HepG2 (cell line): ENCODE data around the gene BRMS1. TPM values are rescaled to one million over a fixed set of nuclear protein-coding genes. Genes with fewer than 3 reads are reported as not detected.
A peak's percentile ranks its signal among the peaks of the same experiment; 100 is the strongest.

Source experiments
- ATAC-seq: fragments of 200-7000 bp; cut with Tn5 transposase; 3 replicates; pipeline ENCODE4 v1.9.1; 2020; ENCODE audit warnings: mild to moderate bottlenecking, moderate library complexity
- BruUV-seq: library from RNA; stranded (reverse); fragments of 400-500 nt; replicated peaks from 2 replicates; lab custom pipeline; 2021; lab: Mats Ljungman, UMichigan
- CTCF ChIA-PET: fragments of 300-600 bp; formaldehyde crosslinking; extraction: SDS; loops from one replicate; lab custom pipeline; 2021; ENCODE audit warnings: low total read pairs, inconsistent platforms, low intra/inter-chr PET ratio; lab: Yijun Ruan, JAX
- POLR2A ChIA-PET: fragments of 350-600 bp; sonication (Branson Sonifier 250); formaldehyde crosslinking; loops from one replicate; lab custom pipeline; 2020; ENCODE audit warnings: antibody characterized with exemption, inconsistent platforms; lab: Yijun Ruan, JAX
- DNase-seq: peaks from one replicate; pipeline ENCODE4 v3.0.0-alpha.2; 2015; ENCODE audit warnings: low spot score
- FAIRE-seq: peaks from 3 replicates; lab custom pipeline; 2011; peaks lifted over from hg19 to GRCh38; lab: Jason Lieb, UNC
- H2AFZ ChIP-seq: one replicate; pipeline ENCODE4 v1.6.1; 2011; ENCODE audit warnings: low read length, inconsistent platforms
- H3K27ac ChIP-seq: fragments of 300-600 bp; 3 replicates; pipeline ENCODE4 v1.8.0; 2011; ENCODE audit warnings: mixed run types, mild to moderate bottlenecking, mixed read lengths, low read length, inconsistent platforms; ENCODE audit not compliant: insufficient read depth; ENCODE audit errors: extremely low read length
- H3K27me3 ChIP-seq, 2 experiments: fragments of 200-600 bp in 1 of 2; 2 replicates in 1 of 2; 3 replicates in 1 of 2; pipeline versions ENCODE4 v1.6.0 to v1.8.0; 2011; ENCODE audit warnings: low read length in 2 of 2, mild to moderate bottlenecking in 2 of 2, moderate library complexity in 2 of 2, inconsistent platforms in 1 of 2; ENCODE audit not compliant: insufficient read depth in 2 of 2, control insufficient read depth in 1 of 2
- H3K36me3 ChIP-seq, 2 experiments: fragments of 200-600 bp in 1 of 2; replicated peaks in 1 of 2; 2 replicates in 1 of 2; 3 replicates in 1 of 2; pipeline versions ENCODE4 v1.5.1 to v1.8.0; 2011; ENCODE audit warnings: low read length in 2 of 2, inconsistent platforms in 1 of 2; ENCODE audit not compliant: insufficient read depth in 2 of 2, control insufficient read depth in 1 of 2
- H3K4me1 ChIP-seq: 2 replicates; pipeline ENCODE4 v1.5.1; 2012; ENCODE audit warnings: low read length, inconsistent platforms; ENCODE audit not compliant: insufficient read depth
- H3K4me2 ChIP-seq: 2 replicates; pipeline ENCODE4 v1.6.0; 2011; ENCODE audit warnings: low read depth, low read length, inconsistent platforms
- H3K4me3 ChIP-seq, 3 experiments: fragments of 200-600 bp in 1 of 3; sonication (generic), shearing (Covaris generic) in 1 of 3; replicated peaks in 1 of 3; 2 replicates each; pipeline ENCODE4 v1.5.1; 2011 to 2016; ENCODE audit warnings: low read length in 3 of 3, inconsistent platforms in 2 of 3, low read depth in 2 of 3, mild to moderate bottlenecking in 2 of 3, control low read depth in 1 of 3, mixed read lengths in 1 of 3; ENCODE audit not compliant: insufficient read depth in 1 of 3
- H3K79me2 ChIP-seq: one replicate; pipeline ENCODE4 v1.6.1; 2011; ENCODE audit warnings: low read length, inconsistent platforms; ENCODE audit not compliant: insufficient read depth
- H3K9ac ChIP-seq: 2 replicates; pipeline ENCODE4 v1.6.0; 2011; ENCODE audit warnings: mild to moderate bottlenecking, low read depth, low read length, inconsistent platforms; ENCODE audit not compliant: insufficient read depth
- H3K9me3 ChIP-seq: 2 replicates; pipeline ENCODE4 v1.5.1; 2012; ENCODE audit warnings: mild to moderate bottlenecking, low read length
- H4K20me1 ChIP-seq: 2 replicates; pipeline ENCODE4 v1.6.0; 2011; ENCODE audit warnings: inconsistent platforms, mild to moderate bottlenecking, low read length, moderate library complexity; ENCODE audit not compliant: insufficient read depth
- BRCA1 ChIP-seq: sonication (generic); formaldehyde crosslinking; IDR thresholded peaks from 2 replicates; pipeline ENCODE4 v1.4.0; 2020; ENCODE audit warnings: missing genetic modification reagents
- CBX1 ChIP-seq: IDR thresholded peaks from one replicate; pipeline ENCODE4 v1.6.1; 2016; ENCODE audit warnings: antibody characterized with exemption, low read depth
- HNRNPUL1 ChIP-seq: fragments of 200-400 bp; formaldehyde crosslinking; IDR thresholded peaks from 2 replicates; pipeline ENCODE4 v1.6.1; 2017; ENCODE audit warnings: low read depth, mild to moderate bottlenecking, low read length, moderate library complexity
- IKZF4 ChIP-seq: sonication (generic); formaldehyde crosslinking; IDR thresholded peaks from 2 replicates; pipeline ENCODE4 v1.5.1; 2020; ENCODE audit warnings: borderline replicate concordance, mild to moderate bottlenecking, low read depth, missing genetic modification reagents; ENCODE audit errors: not compliant biosample characterization
- IRF2 ChIP-seq: IDR thresholded peaks from 2 replicates; pipeline ENCODE4 v1.6.1; 2018; ENCODE audit warnings: missing genetic modification reagents, missing compliant biosample characterization
- NFYC ChIP-seq: IDR thresholded peaks from 2 replicates; pipeline ENCODE4 v1.6.1; 2016; ENCODE audit warnings: missing genetic modification reagents, missing compliant biosample characterization
- NR2F1 ChIP-seq, 2 experiments: fragments of 450-650 bp in 1 of 2; formaldehyde crosslinking in 1 of 2; IDR thresholded peaks; 2 replicates each; pipeline versions ENCODE4 v1.5.0 to v1.6.1; 2016 to 2020; ENCODE audit warnings: mild to moderate bottlenecking in 1 of 2, missing compliant biosample characterization in 1 of 2, missing genetic modification reagents in 1 of 2, moderate library complexity in 1 of 2
- NR2F6 ChIP-seq, 2 experiments: IDR thresholded peaks; 2 replicates each; pipeline ENCODE4 v1.6.1; 2016; ENCODE audit warnings: antibody characterized with exemption in 1 of 2, mild to moderate bottlenecking in 1 of 2
- PAX8 ChIP-seq: sonication (generic); formaldehyde crosslinking; IDR thresholded peaks from 2 replicates; pipeline ENCODE4 v1.8.0; 2022; ENCODE audit warnings: mild to moderate bottlenecking, missing genetic modification reagents, borderline replicate concordance
- POLR2G ChIP-seq: fragments of 200-400 bp; formaldehyde crosslinking; IDR thresholded peaks from 2 replicates; pipeline ENCODE4 v1.6.1; 2018; ENCODE audit warnings: mild to moderate bottlenecking, low read depth, low read length, moderate library complexity
- RARA ChIP-seq: IDR thresholded peaks from 2 replicates; pipeline ENCODE4 v1.6.1; 2016; ENCODE audit warnings: missing genetic modification reagents, missing compliant biosample characterization
- RXRA ChIP-seq: sonication (generic); formaldehyde crosslinking; IDR thresholded peaks from 2 replicates; pipeline ENCODE4 v1.5.1; 2020; ENCODE audit warnings: missing genetic modification reagents
- TCF7L2 ChIP-seq: IDR thresholded peaks from 2 replicates; pipeline ENCODE4 v1.6.1; 2011; ENCODE audit warnings: mild to moderate bottlenecking, low read depth, low read length, moderate library complexity
- XRCC5 ChIP-seq: fragments of 200-400 bp; formaldehyde crosslinking; optimal IDR thresholded peaks from 2 replicates; pipeline ENCODE3; 2017; ENCODE audit warnings: mild to moderate bottlenecking, low read length
- ZBTB7B ChIP-seq: sonication (generic); formaldehyde crosslinking; IDR thresholded peaks from 2 replicates; pipeline ENCODE4 v1.4.0; 2020; ENCODE audit warnings: missing genetic modification reagents
- ZNF253 ChIP-seq: sonication (generic); formaldehyde crosslinking; IDR thresholded peaks from 2 replicates; pipeline ENCODE4 v1.8.0; 2022; ENCODE audit warnings: mild to moderate bottlenecking, missing genetic modification reagents, borderline replicate concordance
- ZNF260 ChIP-seq: sonication (generic); formaldehyde crosslinking; IDR thresholded peaks from 2 replicates; pipeline ENCODE4 v1.4.0; 2020; ENCODE audit warnings: missing genetic modification reagents, low read depth, mild to moderate bottlenecking, borderline replicate concordance
- ZNF317 ChIP-seq: sonication (generic); formaldehyde crosslinking; IDR thresholded peaks from 2 replicates; pipeline ENCODE4 v1.5.0; 2020; ENCODE audit warnings: mild to moderate bottlenecking, missing genetic modification reagents
- ZNF562 ChIP-seq: sonication (generic); formaldehyde crosslinking; IDR thresholded peaks from 2 replicates; pipeline ENCODE4 v1.8.0; 2022; ENCODE audit warnings: missing genetic modification reagents, borderline replicate concordance
- ZNF616 ChIP-seq: sonication (generic); formaldehyde crosslinking; IDR thresholded peaks from 2 replicates; pipeline ENCODE4 v1.5.0; 2020; ENCODE audit warnings: low read depth, mild to moderate bottlenecking, missing genetic modification reagents
- ZNF879 ChIP-seq: sonication (generic); formaldehyde crosslinking; IDR thresholded peaks from 2 replicates; pipeline ENCODE4 v1.8.1; 2023; ENCODE audit warnings: missing genetic modification reagents
- WGBS: methylation state at CpG from one replicate; pipeline ENCODE4 v1.1.6; 2017; ENCODE audit warnings: low lambda C conversion rate; 5-methylcytosine and 5-hydroxymethylcytosine counted together
- in situ Hi-C: cut with HindIII; loops from 2 replicates; pipeline ENCODE4 v1.10.0; 2017; ENCODE audit warnings: low pct_unique_long_range_greater_than_20kb; ENCODE audit not compliant: extremely low pct_ligation_motif_present
- intact Hi-C: fragments of 100-400 bp; cut with micrococcal nuclease; formaldehyde crosslinking; loops from one replicate; pipeline ENCODE4 v1.10.0; 2022; ENCODE audit not compliant: unreplicated experiment
- polyA plus RNA-seq, 8 experiments: library from polyadenylated mRNA; depleted of rRNA in 3 of 8; stranded (reverse) in 7 of 8; unstranded in 1 of 8; fragments of >200 nt; fragmentation: Illumina TruSeq in 4 of 8; extraction: Trizol in 4 of 8; gene quantifications; 2 replicates each; pipeline versions ENCODE4 v1.2.1 to v1.2.3, GENCODE V29; 2011 to 2016; ENCODE audit warnings: low read depth in 4 of 8, missing spikeins in 1 of 8, mixed read lengths in 1 of 8; ENCODE audit not compliant: insufficient read depth in 1 of 8
- total RNA-seq, 5 experiments: library from RNA; depleted of rRNA; stranded (reverse); fragments of >200 nt; fragmentation: Illumina TruSeq; extraction: Trizol; gene quantifications; 2 replicates each; pipeline ENCODE4 v1.2.3, GENCODE V29; 2016; ENCODE audit warnings: low read depth in 1 of 5
- TF ChIP-seq, protein P1 (sequence below): sonication (generic); formaldehyde crosslinking; IDR thresholded peaks from 2 replicates; pipeline ENCODE4 v1.5.1; 2020; ENCODE audit warnings: missing genetic modification reagents, mild to moderate bottlenecking, borderline replicate concordance
- TF ChIP-seq, protein P2 (sequence below): sonication (generic); formaldehyde crosslinking; IDR thresholded peaks from 2 replicates; pipeline ENCODE4 v1.4.0; 2020; ENCODE audit warnings: mild to moderate bottlenecking, missing genetic modification reagents
- TF ChIP-seq, protein P3 (sequence below): IDR thresholded peaks from 2 replicates; pipeline ENCODE4 v1.6.1; 2016; ENCODE audit warnings: missing compliant biosample characterization, missing genetic modification reagents, borderline replicate concordance

The BRMS1 gene
- total and polyA plus RNA-seq, 2 of the 13 experiments (the other 11 are each of a cell fraction or from before 2014, with no cell fraction given), result 15.8 to 55.7 TPM

DNA sequence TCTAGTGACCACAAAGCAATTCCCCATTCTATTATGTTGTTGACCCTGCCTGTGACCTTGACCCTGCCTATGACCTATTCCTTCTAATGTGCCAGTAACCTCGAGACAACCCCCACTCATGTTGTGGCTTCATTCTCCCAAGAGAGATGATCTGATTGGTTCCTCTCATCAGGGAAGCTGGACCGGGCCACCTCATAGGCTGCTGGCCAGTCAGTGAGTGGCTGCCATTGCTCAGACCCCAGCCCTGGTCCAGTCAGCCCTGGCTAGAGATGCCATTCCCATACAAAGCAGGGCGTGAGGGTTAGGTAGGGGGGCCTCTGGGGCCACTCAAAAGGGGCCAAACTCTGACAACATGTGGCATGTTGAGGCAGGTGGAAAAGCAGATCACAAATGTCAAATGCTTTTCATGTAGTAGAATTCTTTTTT lies 14.8 kb upstream of the BRMS1 start:
- POLR2A ChIA-PET, result interaction anchor here (0.6 kb wide), 1 partner anchor 8 kb away, joined by 3 read pairs; no protein-coding TSS in a partner anchor
- no peak for FAIRE-seq
- WGBS, result 70% methylated on average over 3 of the region's 3 CpGs
- TF ChIP-seq NR2F6 (IDR thresholded peaks at IDR 0.05), result peak; percentile 74
- 0 out of 2 replicates have a peak, but pooled peaks have one; percentile 37 for TF ChIP-seq NR2F6 (CRISPR knock-in tag; IDR thresholded peaks at IDR 0.05)
- TF ChIP-seq ZNF260 (CRISPR knock-in tag), result no peak
- TF ChIP-seq IKZF4 (CRISPR knock-in tag), result no peak
- TF ChIP-seq POLR2G, result no peak
- no peak for TF ChIP-seq TCF7L2
- TF ChIP-seq, protein P1, sequence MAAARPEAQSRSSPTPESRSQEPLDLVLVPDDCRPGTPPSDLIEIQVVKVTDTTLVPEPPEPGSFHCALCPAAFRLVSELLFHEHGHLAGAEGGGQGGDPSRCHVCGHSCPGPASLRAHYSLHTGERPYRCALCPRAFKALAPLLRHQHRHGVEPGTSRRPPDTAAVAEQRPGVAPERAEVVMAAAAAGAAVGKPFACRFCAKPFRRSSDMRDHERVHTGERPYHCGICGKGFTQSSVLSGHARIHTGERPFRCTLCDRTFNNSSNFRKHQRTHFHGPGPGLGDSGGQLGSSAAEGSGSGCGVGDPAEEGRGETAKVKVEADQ (CRISPR knock-in tag), result no peak
- no peak for TF ChIP-seq ZNF879 (CRISPR knock-in tag)
- no peak for TF ChIP-seq BRCA1
- TF ChIP-seq IRF2, result no peak
- no peak for TF ChIP-seq XRCC5
- TF ChIP-seq, protein P2, sequence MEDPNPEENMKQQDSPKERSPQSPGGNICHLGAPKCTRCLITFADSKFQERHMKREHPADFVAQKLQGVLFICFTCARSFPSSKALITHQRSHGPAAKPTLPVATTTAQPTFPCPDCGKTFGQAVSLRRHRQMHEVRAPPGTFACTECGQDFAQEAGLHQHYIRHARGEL (CRISPR knock-in tag), result no peak
- TF ChIP-seq NR2F1 (CRISPR knock-in tag; IDR thresholded peaks at IDR 0.05), result 0 out of 4 replicates have a peak, but pooled peaks of 1 of the 2 experiments have one; percentile 14
- TF ChIP-seq PAX8, result no peak
- 0 out of 2 replicates have a peak, but pooled peaks have one; percentile 29 for TF ChIP-seq NFYC (CRISPR knock-in tag)
- no peak for TF ChIP-seq ZBTB7B
- no peak for TF ChIP-seq ZNF317 (CRISPR knock-in tag)
- peak; percentile 15; the same call in 1 of the 2 replicates for TF ChIP-seq RXRA
- TF ChIP-seq ZNF253 (CRISPR knock-in tag), result no peak
- TF ChIP-seq ZNF616, result no peak
- no peak for TF ChIP-seq ZNF562
- peak; percentile 51; the same call in 1 of the 2 replicates for TF ChIP-seq RARA (CRISPR knock-in tag)
- TF ChIP-seq HNRNPUL1, result no peak
- TF ChIP-seq CBX1, result no peak
- TF ChIP-seq, protein P3, sequence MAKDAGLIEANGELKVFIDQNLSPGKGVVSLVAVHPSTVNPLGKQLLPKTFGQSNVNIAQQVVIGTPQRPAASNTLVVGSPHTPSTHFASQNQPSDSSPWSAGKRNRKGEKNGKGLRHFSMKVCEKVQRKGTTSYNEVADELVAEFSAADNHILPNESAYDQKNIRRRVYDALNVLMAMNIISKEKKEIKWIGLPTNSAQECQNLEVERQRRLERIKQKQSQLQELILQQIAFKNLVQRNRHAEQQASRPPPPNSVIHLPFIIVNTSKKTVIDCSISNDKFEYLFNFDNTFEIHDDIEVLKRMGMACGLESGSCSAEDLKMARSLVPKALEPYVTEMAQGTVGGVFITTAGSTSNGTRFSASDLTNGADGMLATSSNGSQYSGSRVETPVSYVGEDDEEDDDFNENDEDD (CRISPR knock-in tag), result no peak

More for the DNA sequence above, 14.8 kb upstream of the BRMS1 start:
- H3K9me3 ChIP-seq, result no peaks in the 10 kb centered on the region
- peaks cover 10 to 24% of the 10 kb centered on the region in 2 experiments; a peak in 4 of 5 replicates for H3K36me3 ChIP-seq
- H3K4me1 ChIP-seq, result peaks cover 13% of the 10 kb centered on the region
- intact Hi-C loops (no loop called here), in situ Hi-C loops (no loop called here)
- ATAC-seq, result peak; percentile 30; the same call in 2 of the 3 replicates
- no peak overlapping the region for H3K4me2 ChIP-seq
- no peak for DNase-seq
- CTCF ChIA-PET, result interaction anchor here (0.6 kb wide), 1 partner anchor 141 kb away, joined by 4 read pairs; no protein-coding TSS in a partner anchor
- H3K27ac ChIP-seq, result no peak overlapping the region
- no peak overlapping the region for H3K4me3 ChIP-seq
- no peaks in the 10 kb centered on the region for H3K79me2 ChIP-seq
- no peak overlapping the region for H2AFZ ChIP-seq
- BruUV-seq, result no TSS peak
- H4K20me1 ChIP-seq, result no peaks in the 10 kb centered on the region
- H3K27me3 ChIP-seq, result no peaks in the 10 kb centered on the region
- no peak overlapping the region for H3K9ac ChIP-seq
